Measurements from ENCODE around the gene TRIOBP.

Gene TRIOBP

GRCh38 chr22:37696657-37697537 lies at the start of gene TRIOBP:
TSS of gene TRIOBP (plus strand) at chr22:37697048. CDS start at chr22:37701366, 4,318 bp downstream.
- Histone ChIP-seq H3K4me3 (ENCODE audit: low read length) (no peak within 1 kb of the TSS), H3K36me3 (replicated peaks; ENCODE audit: low read depth, low read length) (peaks cover 12% of the 10 kb centered on the region), H2AFZ (ENCODE audit: low read depth, low read length) (no peak within 1 kb of the TSS), H4K20me1 (ENCODE audit: insufficient read depth, low read length) (no peaks in the 10 kb centered on the region), H3K4me1 (ENCODE audit: low read length) (no peaks in the 10 kb centered on the region), H3K27ac (ENCODE audit: low read length) (no peak within 1 kb of the TSS), H3K79me2 (ENCODE audit: low read length) (no peaks in the 10 kb centered on the region), H3K27me3 (ENCODE audit: low read depth, low read length) (no peaks in the 10 kb centered on the region), H3K9me3 (ENCODE audit: insufficient read depth, low read length) (no peaks in the 10 kb centered on the region), H3K4me2 (ENCODE audit: low read length) (no peak within 1 kb of the TSS), H3K9ac (ENCODE audit: low read length) (no peak within 1 kb of the TSS)
- TF ChIP-seq CTCF (IDR thresholded peaks at IDR 0.05; ENCODE audit: low read depth, low read length) (no peak), EZH2phosphoT487 (IDR thresholded peaks at IDR 0.05; ENCODE audit: low read depth) (no peak)

GRCh38 chr22:37647317-37647716 lies 49.5 kb upstream of the TRIOBP start:
- Histone ChIP-seq H3K4me1 (ENCODE audit: low read length) (peaks cover 7% of the 10 kb centered on the region), H3K9me3 (ENCODE audit: insufficient read depth, low read length) (no peaks in the 10 kb centered on the region), H3K9ac (ENCODE audit: low read length) (no peak overlapping the region), H3K27ac (ENCODE audit: low read length) (no peak overlapping the region), H3K36me3 (replicated peaks; ENCODE audit: low read depth, low read length) (peaks cover 67% of the 10 kb centered on the region), H3K27me3 (ENCODE audit: low read depth, low read length) (no peaks in the 10 kb centered on the region), H3K79me2 (ENCODE audit: low read length) (peaks cover 8% of the 10 kb centered on the region), H3K4me3 (ENCODE audit: low read length) (no peak overlapping the region), H3K4me2 (ENCODE audit: low read length) (no peak overlapping the region), H2AFZ (ENCODE audit: low read depth, low read length) (no peak overlapping the region), H4K20me1 (ENCODE audit: insufficient read depth, low read length) (peaks cover 4% of the 10 kb centered on the region; the same call in 1 of the 2 replicates)
- TF ChIP-seq CTCF (IDR thresholded peaks at IDR 0.05; ENCODE audit: low read depth, low read length) (no peak), EZH2phosphoT487 (IDR thresholded peaks at IDR 0.05; ENCODE audit: low read depth) (no peak)

GRCh38 chr22:37647928-37648327 lies 48.9 kb upstream of the TRIOBP start:
- peaks cover 7% of the 10 kb centered on the region for H3K4me1 ChIP-seq (ENCODE audit: low read length)
- peaks cover 5% of the 10 kb centered on the region for H3K79me2 ChIP-seq (ENCODE audit: low read length)
- no peak overlapping the region for H3K27ac ChIP-seq (ENCODE audit: low read length)
- H3K9ac ChIP-seq (ENCODE audit: low read length): no peak overlapping the region
- peaks cover 4% of the 10 kb centered on the region; the same call in 1 of the 2 replicates for H4K20me1 ChIP-seq (ENCODE audit: insufficient read depth, low read length)
- H3K36me3 ChIP-seq (replicated peaks; ENCODE audit: low read depth, low read length): peaks cover 64% of the 10 kb centered on the region
- no peaks in the 10 kb centered on the region for H3K27me3 ChIP-seq (ENCODE audit: low read depth, low read length)
- H3K9me3 ChIP-seq (ENCODE audit: insufficient read depth, low read length): no peaks in the 10 kb centered on the region
- H3K4me2 ChIP-seq (ENCODE audit: low read length): no peak overlapping the region
- TF ChIP-seq CTCF (IDR thresholded peaks at IDR 0.05; ENCODE audit: low read depth, low read length) (no peak), EZH2phosphoT487 (IDR thresholded peaks at IDR 0.05; ENCODE audit: low read depth) (no peak)
- H2AFZ ChIP-seq (ENCODE audit: low read depth, low read length): no peak overlapping the region
- no peak overlapping the region for H3K4me3 ChIP-seq (ENCODE audit: low read length)

- no peak overlapping the region for H3K4me3 ChIP-seq (ENCODE audit: low read length)
- TF ChIP-seq CTCF (IDR thresholded peaks at IDR 0.05; ENCODE audit: low read depth, low read length) (no peak), EZH2phosphoT487 (IDR thresholded peaks at IDR 0.05; ENCODE audit: low read depth) (no peak)
- H3K36me3 ChIP-seq (replicated peaks; ENCODE audit: low read depth, low read length): peaks cover 49% of the 10 kb centered on the region
- H3K27me3 ChIP-seq (ENCODE audit: low read depth, low read length): no peaks in the 10 kb centered on the region
- no peak overlapping the region for H3K27ac ChIP-seq (ENCODE audit: low read length)
- H4K20me1 ChIP-seq (ENCODE audit: insufficient read depth, low read length): no peaks in the 10 kb centered on the region
- H3K9ac ChIP-seq (ENCODE audit: low read length): no peak overlapping the region
- no peaks in the 10 kb centered on the region for H3K4me1 ChIP-seq (ENCODE audit: low read length)
- H3K4me2 ChIP-seq (ENCODE audit: low read length): no peak overlapping the region
- H2AFZ ChIP-seq (ENCODE audit: low read depth, low read length): no peak overlapping the region
- no peaks in the 10 kb centered on the region for H3K79me2 ChIP-seq (ENCODE audit: low read length)
- no peaks in the 10 kb centered on the region for H3K9me3 ChIP-seq (ENCODE audit: insufficient read depth, low read length)
Measured at GRCh38 chr22:37650463-37651136, 46.2 kb upstream of the TRIOBP start.
